IPS DF 6.9 (cell line): ENCODE results near the gene EFCAB11.
"Not testable (repeated sequence)": the region's sequence is repeated elsewhere in the genome, so short reads cannot be mapped to it uniquely, and the experiment has no call there.

Experiments used
- DNase-seq: peaks from one replicate; pipeline ENCODE4 v3.0.0-alpha.2; 2013; ENCODE audit warnings: low read depth, low spot score
- H3K27ac ChIP-seq: one replicate; pipeline ENCODE4 v1.5.1; 2013; ENCODE audit warnings: low read length, control low read depth
- H3K27me3 ChIP-seq: 2 replicates; pipeline ENCODE4 v1.6.1; 2013; ENCODE audit warnings: mild to moderate bottlenecking, low read length; ENCODE audit not compliant: control insufficient read depth, insufficient read depth
- H3K36me3 ChIP-seq: 2 replicates; pipeline ENCODE4 v1.6.1; 2013; ENCODE audit warnings: low read length; ENCODE audit not compliant: control insufficient read depth, insufficient read depth
- H3K4me1 ChIP-seq: 2 replicates; pipeline ENCODE4 v1.6.1; 2013; ENCODE audit warnings: low read length; ENCODE audit not compliant: control insufficient read depth, insufficient read depth
- H3K4me3 ChIP-seq: 2 replicates; pipeline ENCODE4 v1.5.1; 2013; ENCODE audit warnings: mild to moderate bottlenecking, low read length
- H3K9me3 ChIP-seq: 2 replicates; pipeline ENCODE4 v1.6.1; 2013; ENCODE audit warnings: low read length, inconsistent platforms; ENCODE audit not compliant: control insufficient read depth, insufficient read depth
- WGBS: extraction: QIAGEN DNeasy Blood & Tissue Kit; methylation state at CpG from one replicate; pipeline ENCODE4 v1.1.7; 2013; ENCODE audit warnings: mixed read lengths, missing lambda C conversion rate; ENCODE audit not compliant: insufficient read length, insufficient coverage; 5-methylcytosine and 5-hydroxymethylcytosine counted together

EFCAB11 gene

DNA sequence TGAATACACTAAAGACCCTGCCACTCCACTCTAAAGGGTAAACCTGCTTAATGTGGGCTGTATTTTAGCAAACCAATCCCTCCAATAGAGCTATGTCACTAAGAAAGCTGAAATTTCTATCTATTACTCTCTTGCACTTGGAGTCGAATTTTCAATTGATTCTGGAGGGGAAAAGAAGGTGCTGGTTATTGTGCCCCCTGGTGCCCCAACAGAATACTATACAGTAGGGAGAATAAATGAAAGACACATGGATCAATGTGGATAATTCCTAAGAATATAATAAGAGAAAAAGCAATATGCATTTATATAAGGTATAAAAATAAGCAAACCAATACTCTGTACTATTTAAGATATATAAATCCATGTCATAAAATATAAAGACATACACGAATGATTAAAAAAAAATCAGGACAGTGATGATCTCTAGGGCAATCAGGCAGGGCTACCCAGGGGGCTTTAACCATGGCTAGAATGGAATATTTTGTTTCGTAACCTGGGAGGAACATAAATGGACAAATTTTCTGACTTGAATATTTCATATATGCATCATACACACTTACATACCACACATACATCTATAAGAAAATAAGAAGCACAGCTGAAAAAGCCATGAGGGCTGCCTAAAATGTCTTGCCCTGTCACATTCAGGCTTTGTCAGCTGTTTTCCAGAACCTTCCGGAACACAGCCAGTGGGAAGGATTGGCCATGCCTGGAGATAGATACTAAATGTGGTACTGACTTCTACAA lies 54.4 kb downstream of the EFCAB11 start:
- no peak for DNase-seq
- no peak overlapping the region for H3K27ac ChIP-seq
- WGBS = no CpG with 5 or more reads among the region's 4 CpGs
- no peaks in the 10 kb centered on the region for H3K27me3 ChIP-seq
- H3K36me3 ChIP-seq = no peaks in the 10 kb centered on the region
- H3K4me1 ChIP-seq = no peaks in the 10 kb centered on the region
- H3K9me3 ChIP-seq = no peaks in the 10 kb centered on the region
- H3K4me3 ChIP-seq = no peak overlapping the region

GRCh38 chr14:89899291-89899690 lies 55.2 kb downstream of the EFCAB11 start:
- Histone ChIP-seq H3K27ac (no peak overlapping the region), H3K4me1 (no peaks in the 10 kb centered on the region), H3K36me3 (no peaks in the 10 kb centered on the region), H3K4me3 (no peak overlapping the region), H3K9me3 (no peaks in the 10 kb centered on the region), H3K27me3 (no peaks in the 10 kb centered on the region)
- no CpG with 5 or more reads among the region's 1 CpG for WGBS
- no peak for DNase-seq

DNA sequence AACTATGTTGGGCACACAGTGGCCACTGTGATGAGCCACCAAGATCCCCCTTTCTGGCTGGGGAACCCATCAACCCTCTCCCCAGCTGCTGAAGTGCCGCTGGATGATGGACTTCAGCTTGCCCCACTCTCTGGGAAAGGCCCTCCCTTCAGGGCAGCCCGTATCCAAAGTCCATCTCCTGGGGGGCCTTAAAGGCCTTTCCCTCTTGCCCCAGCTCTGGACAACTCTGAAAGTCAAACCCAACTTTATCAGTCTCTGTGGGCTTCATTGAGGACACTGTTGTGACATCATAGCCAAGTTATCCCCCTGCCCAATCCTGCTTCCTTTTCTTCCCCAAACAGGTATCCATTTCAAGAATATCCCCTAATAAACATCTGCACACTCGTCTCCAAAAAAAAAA lies 61.1 kb downstream of the EFCAB11 start:
- H3K9me3 ChIP-seq, H3K4me3 ChIP-seq, DNase-seq, H3K27ac ChIP-seq, H3K27me3 ChIP-seq, H3K4me1 ChIP-seq, H3K36me3 ChIP-seq: not testable (repeated sequence)
- WGBS = 100% methylated on average over 1 of the region's 3 CpGs

- Histone ChIP-seq H3K4me3 (no peak overlapping the region), H3K27ac (no peak overlapping the region), H3K36me3 (no peaks in the 10 kb centered on the region), H3K9me3 (no peaks in the 10 kb centered on the region), H3K4me1 (peaks cover 1% of the 10 kb centered on the region; the same call in 1 of the 2 replicates), H3K27me3 (no peaks in the 10 kb centered on the region)
- WGBS = no CpG with 5 or more reads among the region's 6 CpGs
- no peak for DNase-seq
Observed at GRCh38 chr14:89892953-89893352, 61.6 kb downstream of the EFCAB11 start.

GRCh38 chr14:89891721-89892120 lies 62.8 kb downstream of the EFCAB11 start:
- no CpG with 5 or more reads among the region's 35 CpGs for WGBS
- H3K4me1 ChIP-seq, H3K9me3 ChIP-seq, H3K36me3 ChIP-seq, H3K27me3 ChIP-seq, H3K27ac ChIP-seq, DNase-seq, H3K4me3 ChIP-seq: not testable (repeated sequence)

DNA sequence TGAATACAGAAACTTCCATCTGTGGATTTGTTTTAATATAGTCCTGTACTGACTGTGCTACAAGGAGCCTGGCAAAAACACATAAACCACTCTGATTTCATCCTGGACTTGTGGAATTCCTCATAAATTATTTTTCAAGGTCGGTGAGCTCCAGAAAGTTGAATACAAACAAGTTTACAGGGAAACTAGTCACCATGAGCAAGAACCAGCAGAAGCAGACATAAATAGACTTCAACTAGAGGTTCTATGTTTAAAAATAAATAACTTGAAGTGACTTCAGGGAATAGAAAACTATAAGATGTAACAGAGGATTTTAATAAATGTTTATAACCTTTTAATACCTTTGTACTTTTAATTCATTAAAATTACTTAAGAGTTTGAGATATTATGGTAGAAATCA lies 63.5 kb downstream of the EFCAB11 start:
- H3K9me3 ChIP-seq = no peaks in the 10 kb centered on the region
- no peak overlapping the region for H3K4me3 ChIP-seq
- H3K36me3 ChIP-seq = no peaks in the 10 kb centered on the region
- H3K27ac ChIP-seq = no peak overlapping the region
- H3K4me1 ChIP-seq = peaks cover 1% of the 10 kb centered on the region; the same call in 1 of the 2 replicates
- WGBS = no CpG with 5 or more reads among the region's 1 CpG
- H3K27me3 ChIP-seq = no peaks in the 10 kb centered on the region
- no peak for DNase-seq

DNA sequence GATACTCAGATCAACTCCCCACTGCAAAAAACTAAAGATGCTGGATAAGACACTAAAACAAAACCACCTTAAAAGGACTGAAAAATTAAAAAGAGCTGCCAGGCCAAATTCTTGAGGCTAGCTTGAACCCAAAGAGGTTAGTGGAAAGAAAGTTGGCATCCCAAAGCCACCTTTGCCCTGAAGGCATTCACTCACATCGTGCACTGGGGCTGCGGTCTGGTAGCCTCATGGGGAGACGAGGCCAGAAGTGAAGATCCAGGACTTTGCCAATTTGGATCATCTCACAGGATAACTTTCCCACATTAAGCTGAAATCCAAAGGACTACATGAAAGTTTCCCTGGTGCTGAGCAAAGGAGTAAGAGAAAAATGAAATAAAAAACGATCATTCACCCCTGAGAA lies 63.9 kb downstream of the EFCAB11 start:
- Histone ChIP-seq H3K27ac (no peak overlapping the region), H3K27me3 (no peaks in the 10 kb centered on the region), H3K9me3 (no peaks in the 10 kb centered on the region), H3K4me1 (peaks cover 1% of the 10 kb centered on the region; the same call in 1 of the 2 replicates), H3K36me3 (no peaks in the 10 kb centered on the region), H3K4me3 (no peak overlapping the region)
- no peak for DNase-seq
- WGBS = no CpG with 5 or more reads among the region's 4 CpGs

- DNase-seq = no peak
- Histone ChIP-seq H3K36me3 (no peaks in the 10 kb centered on the region), H3K27me3 (no peaks in the 10 kb centered on the region), H3K27ac (no peak overlapping the region), H3K4me1 (peaks cover 1% of the 10 kb centered on the region; the same call in 1 of the 2 replicates), H3K4me3 (no peak overlapping the region), H3K9me3 (no peaks in the 10 kb centered on the region)
- WGBS = no CpG with 5 or more reads among the region's 4 CpGs
Observed at GRCh38 chr14:89889626-89890025, 64.9 kb downstream of the EFCAB11 start.

DNA sequence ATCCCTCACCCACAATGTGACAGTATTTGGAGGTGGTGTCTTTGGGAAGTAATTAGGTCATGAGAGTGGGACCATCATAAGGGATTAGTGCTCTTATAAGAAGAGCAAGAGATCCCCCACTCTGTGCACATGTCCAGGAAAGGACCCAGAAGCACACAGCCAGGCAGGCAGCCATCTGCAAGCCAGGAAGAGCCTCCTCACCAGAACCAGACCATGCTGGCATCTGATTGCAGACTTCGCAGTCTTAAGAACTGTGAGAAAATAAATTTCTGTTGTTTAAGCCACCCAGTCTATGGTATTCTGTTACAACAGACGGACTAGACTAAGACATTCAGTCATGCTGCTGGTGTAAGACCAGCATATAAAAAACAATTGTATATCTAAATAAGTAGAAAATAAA lies 69.8 kb downstream of the EFCAB11 start:
- no peak for DNase-seq
- Histone ChIP-seq H3K27ac (no peak overlapping the region), H3K4me3 (no peak overlapping the region), H3K36me3 (no peaks in the 10 kb centered on the region), H3K27me3 (no peaks in the 10 kb centered on the region), H3K4me1 (no peaks in the 10 kb centered on the region; the same call in 1 of the 2 replicates), H3K9me3 (no peaks in the 10 kb centered on the region)
- no CpG with 5 or more reads among the region's 2 CpGs for WGBS

DNA sequence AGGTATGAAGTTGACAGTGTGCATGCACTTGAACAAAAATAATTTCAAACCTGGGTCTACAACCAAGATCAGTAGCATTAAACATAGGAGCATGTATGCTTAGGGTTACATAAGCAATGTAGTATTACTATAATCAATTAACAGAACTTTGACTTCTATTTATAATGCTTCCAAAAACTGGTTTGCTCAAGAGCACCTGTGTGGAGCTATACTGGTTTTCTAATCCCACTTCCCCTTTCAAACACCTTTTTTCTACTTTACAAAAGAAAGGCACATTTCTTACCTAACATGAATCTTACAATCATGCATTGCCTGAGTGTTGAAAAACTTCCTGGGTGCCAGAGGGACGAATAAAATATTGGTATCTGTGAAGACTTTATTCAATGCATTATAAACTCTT lies 72.7 kb downstream of the EFCAB11 start:
- H3K27me3 ChIP-seq = no peaks in the 10 kb centered on the region
- H3K4me1 ChIP-seq = no peaks in the 10 kb centered on the region; the same call in 1 of the 2 replicates
- no peak overlapping the region for H3K4me3 ChIP-seq
- H3K9me3 ChIP-seq = no peaks in the 10 kb centered on the region
- no peaks in the 10 kb centered on the region for H3K36me3 ChIP-seq
- DNase-seq = no peak
- no peak overlapping the region for H3K27ac ChIP-seq
- no CpG with 5 or more reads among the region's 1 CpG for WGBS

DNA sequence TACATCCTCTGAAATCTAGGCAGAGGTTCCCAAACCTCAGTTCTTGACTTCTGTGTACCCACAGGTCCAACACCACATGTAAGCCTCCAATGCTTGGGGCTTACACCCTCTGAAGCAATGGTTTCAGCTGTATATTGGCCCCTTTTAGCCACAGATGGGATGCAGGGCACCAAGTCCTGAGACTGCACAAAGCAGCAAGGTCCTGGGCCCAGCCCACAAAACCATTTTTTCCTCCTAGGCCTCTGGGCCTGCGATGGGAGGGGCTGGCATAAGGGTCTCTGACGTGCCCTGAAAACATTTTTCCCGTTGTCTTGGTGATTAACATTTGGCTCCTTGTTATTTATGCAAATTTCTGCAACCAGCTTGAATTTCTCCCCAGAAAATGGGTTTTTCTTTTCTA lies 80.4 kb downstream of the EFCAB11 start:
- not testable (repeated sequence) for H3K4me1 ChIP-seq, H3K27ac ChIP-seq, H3K36me3 ChIP-seq, H3K27me3 ChIP-seq, H3K9me3 ChIP-seq, H3K4me3 ChIP-seq, DNase-seq
- no CpG with 5 or more reads among the region's 3 CpGs for WGBS
